Left kidney (tissue), 2 donors: ENCODE data around the gene THSD7A. TPM values are rescaled to one million over a fixed set of nuclear protein-coding genes. Genes with fewer than 3 reads are reported as not detected.

Experiments
- DNase-seq: peaks from one replicate; pipeline ENCODE4 v3.0.0-alpha.2; 2013
- polyA plus RNA-seq: library from polyadenylated mRNA; unstranded; fragments of 120-200 nt; gene quantifications from one replicate; pipeline ENCODE4 v1.2.1, GENCODE V29; 2013; ENCODE audit not compliant: insufficient read length

THSD7A gene
- polyA plus RNA-seq, 1 donor = 86.9 TPM

DNA sequence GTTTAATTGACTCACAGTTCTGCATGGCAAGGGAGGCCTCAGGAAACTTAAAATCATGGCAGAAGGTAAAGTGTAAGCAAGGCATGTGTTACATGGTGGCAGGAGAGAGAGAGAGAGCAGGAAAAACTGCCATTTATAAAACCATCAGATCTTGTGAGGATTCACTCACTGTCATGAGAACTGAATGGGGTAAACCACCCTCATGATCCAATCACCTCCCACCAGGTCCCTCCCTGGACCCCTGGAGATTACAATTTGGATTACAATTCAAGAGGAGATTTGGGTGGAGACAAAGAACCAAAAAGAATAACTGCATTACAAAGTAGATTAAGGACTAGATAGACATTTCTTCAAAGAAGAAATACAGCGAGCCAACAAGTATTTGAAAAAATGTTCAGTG, 324.1 kb downstream of the THSD7A start:
- no peak for DNase-seq

DNA sequence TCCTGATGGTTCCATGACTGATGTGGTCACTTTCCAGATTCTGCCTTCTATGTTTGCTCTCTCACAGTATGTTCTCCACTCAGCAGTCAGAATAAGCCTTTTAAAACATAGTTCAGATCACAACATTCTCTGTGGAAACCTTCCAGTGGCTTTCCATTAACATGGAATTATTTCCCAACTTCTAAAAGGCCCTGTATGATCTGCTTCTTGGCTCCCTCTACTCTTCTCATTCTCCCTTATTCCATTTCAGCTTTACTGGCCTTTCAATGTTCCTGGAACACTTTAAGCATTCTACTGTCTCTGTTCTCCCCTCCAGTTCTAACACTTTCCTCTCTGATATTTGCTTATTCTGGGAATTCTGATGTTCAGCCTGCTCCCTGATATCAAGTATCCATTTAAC, 325.6 kb downstream of the THSD7A start:
- no peak for DNase-seq

DNA sequence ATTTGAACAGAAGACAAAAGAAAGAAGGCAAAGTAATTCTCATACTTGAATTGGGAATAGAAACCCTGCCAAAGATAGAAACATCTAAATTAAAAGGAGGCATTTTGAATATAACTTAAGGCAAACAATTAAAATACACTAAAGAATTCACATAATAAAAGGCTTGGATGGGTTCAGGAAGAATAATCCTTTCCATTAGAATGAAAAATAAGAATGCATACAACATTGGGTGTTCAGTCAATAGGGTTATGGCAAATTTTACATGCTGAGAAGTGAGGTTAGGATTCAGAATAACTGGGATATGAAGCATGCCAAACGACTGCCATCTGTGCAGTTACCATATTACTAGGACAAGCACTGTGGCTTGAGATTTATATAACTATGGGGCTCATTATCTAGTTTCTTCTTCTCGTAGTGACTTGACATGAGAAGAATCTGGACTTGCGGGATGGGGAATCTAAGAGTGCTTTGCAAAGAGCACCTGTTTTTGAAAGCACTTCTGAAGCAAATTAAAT, 326.5 kb downstream of the THSD7A start:
- no peak for DNase-seq

DNA sequence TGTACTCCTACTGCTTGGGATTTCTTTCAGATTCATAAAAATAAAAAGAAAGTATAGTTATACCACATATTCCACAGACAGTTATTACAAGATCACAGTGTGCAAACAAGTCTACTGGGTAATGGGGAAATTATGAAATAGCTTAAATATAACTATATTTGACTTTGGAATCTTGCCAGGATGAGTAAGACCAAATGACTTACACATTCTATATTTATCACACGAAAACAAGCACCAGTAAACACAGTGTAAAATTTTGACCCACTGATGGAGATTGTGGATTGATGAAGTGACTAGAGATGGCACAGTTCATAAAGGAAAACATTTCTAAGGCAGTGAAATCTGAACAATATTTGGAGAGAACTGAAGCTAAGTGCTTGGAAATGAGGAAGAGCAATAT, 339.7 kb downstream of the THSD7A start:
- DNase-seq = no peak

DNA sequence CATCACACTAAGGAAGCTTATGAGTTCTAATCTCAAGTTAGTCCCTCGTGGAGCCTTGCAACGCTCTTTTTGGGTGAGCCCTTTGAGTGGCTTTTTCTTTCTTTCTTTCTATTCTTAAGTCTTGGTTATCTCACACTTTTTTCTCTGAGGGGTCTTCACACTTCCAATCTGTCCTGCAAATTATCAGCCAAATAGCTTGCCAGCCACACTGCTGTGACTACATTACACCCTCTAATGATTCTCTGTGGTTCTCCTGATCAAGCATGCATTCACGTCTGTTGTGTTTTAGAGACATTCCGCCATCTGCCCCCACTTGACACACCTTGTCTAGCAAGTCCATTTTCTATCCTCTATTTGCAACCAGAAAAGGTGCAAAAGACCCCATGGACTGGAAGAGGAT, 340.2 kb downstream of the THSD7A start:
- no peak for DNase-seq

DNA sequence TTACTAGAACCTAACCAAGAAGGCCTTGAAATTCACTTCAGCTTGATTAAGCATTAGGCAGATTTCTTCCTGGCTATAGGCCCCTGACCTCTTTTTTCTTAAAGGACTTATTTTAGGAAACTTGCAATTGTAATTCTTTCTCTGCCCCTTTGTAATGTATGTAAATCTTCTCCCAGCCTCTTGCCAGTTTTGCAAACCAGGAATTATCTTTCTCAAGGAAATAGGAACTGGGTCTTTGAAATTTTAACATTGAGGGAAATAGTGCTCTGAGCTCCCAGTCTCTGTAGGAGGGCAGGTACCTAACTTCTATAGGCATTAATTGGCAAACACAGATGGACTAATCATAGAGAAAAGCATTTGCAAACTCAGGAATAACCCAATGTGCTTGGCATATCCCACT, 342.7 kb downstream of the THSD7A start:
- DNase-seq = no peak

DNA sequence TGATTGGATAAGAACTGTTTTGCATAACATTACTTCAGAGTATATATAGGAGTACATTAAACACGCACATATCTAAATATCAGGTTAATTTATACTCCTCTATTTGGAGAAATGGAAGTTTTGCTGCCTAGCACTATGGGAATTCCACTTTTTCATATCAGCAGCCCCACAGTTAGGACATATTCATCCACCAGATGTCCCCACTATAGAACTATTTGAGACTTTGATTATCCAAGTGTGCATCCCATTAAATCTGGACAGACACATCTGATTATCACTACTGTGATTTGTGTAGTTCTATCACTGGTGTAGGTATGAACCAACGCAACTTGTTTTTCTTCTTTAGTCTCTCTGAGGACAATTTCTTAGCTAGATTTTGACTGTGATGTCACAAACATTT, 345.7 kb downstream of the THSD7A start:
- no peak for DNase-seq

DNA sequence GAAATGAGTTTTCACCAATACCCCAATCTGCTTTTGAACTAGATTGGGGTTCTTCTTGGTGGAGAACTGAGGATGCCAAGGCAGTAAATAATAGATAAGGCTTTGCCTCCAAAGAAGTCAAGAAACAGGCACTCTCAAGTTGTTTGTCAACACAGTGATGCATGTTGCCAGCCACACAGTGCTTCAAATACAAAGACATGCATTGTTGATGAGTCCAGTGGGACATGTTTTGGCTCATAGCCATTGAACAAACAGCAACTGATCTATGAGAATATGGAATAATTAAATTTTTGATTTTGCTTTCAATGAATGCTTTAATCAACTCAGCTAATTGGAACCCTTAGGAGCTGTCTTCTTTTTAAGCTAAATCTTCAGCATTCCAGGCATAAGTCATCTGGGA, 346.4 kb downstream of the THSD7A start:
- no peak for DNase-seq

DNA sequence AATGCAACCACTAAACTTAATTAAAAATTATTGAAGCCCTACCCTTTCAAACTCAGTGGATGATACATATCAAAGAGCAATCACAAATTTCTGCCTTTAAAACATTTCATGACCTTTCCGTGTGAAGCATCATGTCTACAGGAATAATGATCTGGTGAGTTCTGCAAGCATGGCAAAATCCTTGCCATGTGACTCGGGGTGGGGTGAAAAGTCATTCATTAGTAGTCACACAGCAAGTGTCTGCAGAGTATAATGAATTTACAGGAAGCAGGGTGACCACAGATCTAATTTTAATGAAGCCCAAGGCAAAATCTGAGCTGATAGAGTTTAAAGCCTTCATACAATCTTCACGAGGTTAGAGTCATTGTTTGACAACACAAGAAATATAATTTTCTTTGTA, 351.9 kb downstream of the THSD7A start:
- no peak for DNase-seq

DNA sequence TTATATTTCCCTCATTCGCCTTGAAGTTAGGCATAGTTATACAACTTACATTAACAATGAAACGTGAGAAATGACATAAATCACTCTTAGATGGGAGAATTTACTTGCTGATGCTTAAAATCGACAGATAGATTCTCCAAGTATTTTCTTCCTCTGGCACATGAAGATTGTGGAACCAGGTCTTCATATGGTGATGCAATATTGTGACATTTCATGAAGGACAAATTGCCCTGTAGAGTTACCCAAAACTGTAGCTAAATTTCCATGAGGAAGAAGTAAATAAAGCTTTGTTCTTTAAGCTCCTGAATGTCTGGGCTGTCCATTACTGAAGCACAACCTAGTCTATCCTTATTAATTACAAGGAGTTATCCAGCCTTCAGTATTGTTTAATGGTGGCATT, 353.1 kb downstream of the THSD7A start:
- DNase-seq = no peak

DNA sequence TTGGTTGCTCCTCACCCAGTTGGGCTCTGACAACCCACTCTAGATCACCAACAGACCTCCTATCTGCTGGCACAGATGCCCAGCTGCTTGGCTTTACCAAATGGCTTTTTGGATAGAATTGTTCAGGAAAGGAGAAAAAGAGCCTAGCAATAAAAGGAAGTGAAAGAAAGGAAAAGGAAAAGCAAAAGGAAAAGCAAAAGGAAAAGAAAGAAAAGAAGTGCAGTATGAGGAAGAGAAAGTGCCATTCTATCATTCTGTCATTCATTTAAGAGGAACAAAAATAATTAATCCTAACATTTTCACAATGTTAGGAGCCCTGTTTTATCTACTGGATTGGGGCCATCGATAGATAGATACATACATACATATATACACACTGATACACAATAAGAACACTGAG, 353.6 kb downstream of the THSD7A start:
- no peak for DNase-seq

DNA sequence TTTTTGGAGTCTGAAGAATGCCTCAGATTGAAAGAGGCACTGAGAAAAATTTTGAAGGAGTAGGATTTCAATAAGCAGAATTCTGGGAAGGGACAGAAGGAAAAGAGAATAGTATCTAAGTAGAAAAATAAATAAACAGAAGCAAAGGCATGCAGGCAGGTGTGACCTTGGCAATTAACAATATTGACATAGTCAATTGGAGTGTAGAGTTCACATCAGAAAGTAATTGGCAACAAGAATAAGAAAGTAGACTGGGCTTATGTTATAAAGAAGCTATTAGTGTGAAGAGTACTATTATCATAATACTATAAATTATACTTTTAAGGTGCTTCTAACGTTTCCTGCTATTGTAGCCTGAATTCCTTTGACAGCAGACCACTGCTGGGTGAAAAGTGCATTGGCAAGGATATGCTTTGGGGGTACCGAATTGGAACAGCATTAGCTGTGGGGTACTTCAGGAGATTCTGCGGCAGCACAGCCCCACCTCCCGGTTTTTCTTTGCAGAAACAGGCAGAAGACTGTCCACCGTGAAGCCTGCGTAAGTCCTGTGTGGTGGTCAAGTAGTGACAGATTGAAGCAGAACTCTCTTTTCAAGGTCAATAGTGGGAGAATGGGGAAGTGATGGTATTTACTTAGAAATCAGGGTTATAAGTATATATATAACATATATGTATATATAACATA, 357.0 kb downstream of the THSD7A start:
- no peak for DNase-seq

DNA sequence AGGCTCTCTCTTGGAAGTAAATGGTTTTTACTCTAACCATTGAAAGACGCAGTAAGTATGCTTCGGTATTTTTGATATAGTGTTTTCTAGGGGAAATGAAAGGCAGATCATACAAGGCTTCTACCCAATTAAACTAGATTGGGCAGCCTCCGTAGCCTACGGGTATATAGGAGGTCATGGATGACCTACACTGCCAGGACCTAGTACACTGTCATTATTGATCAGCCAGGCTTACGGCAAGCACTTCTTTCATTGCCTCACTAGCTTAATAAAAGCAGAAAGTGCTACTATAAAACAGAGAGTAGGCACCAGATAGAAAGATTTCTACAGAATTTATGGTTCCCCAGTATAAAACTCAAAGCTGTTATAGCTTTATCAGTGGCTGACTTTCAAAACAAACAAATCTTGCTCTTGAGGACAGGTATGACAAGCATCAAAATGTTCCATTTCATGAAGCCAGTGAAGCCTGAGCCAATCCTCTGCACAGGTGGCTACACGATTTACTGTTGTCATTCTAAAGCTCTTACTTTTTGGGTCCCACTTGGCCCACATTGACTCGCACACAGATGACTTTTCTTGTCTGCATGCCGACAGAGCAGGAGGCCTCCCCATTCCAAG, 358.1 kb downstream of the THSD7A start:
- no peak for DNase-seq

DNA sequence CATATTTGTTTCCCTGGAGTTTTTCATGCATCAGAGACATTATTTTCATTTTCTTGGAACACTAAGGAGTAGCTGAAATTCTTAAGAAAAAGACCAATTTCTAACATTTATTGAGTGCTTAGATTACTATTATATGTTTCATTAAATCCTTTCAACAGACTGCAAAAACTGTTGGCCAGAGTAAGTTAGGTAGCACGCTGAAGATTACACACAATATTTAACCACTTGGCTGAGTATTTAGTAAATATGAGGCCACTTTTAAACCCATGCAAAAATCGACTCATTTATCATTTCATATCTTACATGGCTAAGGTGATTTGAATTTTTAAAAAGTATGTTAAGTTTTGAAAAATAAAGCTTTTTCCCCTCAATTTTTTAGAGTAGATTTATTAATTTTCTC, 358.8 kb downstream of the THSD7A start:
- DNase-seq = no peak

DNA sequence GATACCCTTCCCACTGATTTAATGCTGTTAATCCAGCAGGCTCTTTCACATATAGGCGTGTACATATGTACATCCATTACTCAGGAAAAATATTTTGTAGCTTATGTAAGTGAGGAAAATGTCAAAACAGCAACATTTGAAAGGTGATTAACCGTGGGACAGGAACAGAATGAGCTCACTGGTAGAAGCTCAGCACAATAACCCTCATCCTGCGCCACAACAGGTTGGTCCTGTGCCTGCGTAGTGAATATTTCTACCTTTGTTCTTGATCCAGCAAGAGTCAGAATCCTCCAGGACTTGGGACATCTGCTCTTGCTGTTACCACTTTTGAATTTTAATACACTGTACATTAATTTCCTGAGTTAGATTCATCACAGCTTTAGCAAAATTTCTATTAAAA, 359.4 kb downstream of the THSD7A start:
- DNase-seq = no peak

DNA sequence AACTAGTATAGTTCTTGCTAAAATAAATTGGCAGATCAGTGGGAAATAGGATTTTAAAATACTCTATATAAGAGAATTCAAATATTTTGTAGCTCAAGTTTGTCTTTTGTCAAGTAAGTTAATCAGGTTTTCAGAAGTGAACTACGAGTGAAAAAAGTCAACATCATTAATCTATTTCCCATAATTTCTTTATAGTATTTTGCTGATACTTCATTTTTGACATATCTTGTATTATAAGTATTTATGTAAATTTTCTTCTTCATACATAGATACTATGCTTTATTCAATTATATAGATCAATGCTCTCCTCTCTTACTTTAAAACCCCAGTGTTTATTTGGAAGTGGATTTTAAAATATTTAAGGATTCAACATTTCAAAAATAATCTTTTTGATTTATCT, 360.7 kb downstream of the THSD7A start:
- no peak for DNase-seq

DNA sequence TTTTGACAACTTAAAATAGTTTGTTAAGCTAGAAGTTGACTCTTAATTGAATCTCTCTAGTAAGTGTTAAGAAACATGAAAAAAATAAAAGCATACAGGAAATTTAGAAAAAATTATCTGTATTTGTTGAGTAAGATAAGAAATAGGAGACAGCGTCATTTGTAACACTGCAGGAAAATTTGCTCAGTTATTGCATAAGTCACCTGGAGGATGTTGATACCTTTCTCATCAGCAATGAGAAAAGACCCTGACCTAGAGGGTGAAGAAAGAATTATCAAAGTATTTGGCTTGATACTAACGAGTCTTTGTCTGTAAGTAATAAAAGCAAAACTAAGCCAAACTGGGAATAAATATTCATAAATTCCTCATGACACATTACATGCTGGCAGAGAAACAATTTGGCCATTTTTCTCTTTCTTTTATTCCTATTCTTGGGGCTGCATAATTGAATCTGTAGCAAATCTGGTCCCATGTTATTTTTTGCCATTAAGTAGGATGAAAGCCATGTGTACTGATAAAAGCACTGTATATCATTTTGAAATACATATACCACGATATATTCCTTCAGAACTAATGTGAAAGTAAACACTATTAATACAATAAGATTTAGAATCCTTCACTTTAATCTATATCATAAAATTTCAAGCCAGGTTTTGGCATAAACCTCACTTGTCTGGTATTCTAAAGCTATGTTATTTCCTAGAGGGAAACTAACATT, 362.8 kb downstream of the THSD7A start:
- DNase-seq = no peak

DNA sequence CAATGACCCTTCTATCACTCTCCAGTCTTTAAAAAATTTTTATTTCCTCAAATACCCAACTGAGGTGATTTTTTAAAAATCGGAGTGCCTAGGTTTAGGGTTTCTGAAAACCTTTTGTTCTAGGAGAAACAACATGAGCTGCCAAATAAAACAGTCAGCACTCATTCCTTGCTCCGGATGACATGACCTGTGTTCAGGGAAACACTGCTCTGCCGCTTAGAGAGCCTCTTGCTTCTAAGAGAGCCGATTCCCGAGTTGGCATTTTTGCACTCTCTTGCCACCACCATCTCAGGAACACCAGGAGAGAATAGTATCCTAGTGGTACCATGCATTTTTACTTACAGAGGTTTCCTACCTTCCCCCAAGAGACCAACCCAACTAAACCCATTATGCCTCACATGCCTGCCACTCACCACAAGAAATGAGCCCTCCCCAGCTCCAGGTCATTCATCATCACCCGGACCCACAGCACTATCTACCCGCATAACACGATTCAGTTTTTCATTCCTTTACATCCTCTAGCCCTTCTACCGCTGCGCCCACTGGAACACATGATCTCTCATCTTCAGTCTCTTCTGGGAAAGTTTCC, 365.4 kb downstream of the THSD7A start:
- no peak for DNase-seq

DNA sequence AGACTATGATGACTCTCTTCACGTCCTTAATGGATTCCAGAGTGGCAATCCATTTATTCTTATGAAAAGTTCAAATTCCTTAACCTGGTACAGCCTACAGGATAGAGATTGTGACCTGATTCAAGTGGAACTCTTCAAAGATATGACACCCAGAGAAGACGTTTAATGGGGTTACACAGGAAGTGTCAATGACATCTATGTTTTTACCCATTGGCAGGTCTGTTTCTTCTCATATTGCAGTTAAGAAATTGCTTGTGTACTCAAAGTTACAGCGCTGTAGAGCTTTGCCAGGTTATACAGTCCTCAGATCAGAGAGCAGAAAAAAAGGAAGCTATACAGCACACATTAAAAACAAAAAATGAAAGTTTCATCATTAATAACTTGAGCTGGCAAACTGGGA, 367.4 kb downstream of the THSD7A start:
- DNase-seq = no peak

DNA sequence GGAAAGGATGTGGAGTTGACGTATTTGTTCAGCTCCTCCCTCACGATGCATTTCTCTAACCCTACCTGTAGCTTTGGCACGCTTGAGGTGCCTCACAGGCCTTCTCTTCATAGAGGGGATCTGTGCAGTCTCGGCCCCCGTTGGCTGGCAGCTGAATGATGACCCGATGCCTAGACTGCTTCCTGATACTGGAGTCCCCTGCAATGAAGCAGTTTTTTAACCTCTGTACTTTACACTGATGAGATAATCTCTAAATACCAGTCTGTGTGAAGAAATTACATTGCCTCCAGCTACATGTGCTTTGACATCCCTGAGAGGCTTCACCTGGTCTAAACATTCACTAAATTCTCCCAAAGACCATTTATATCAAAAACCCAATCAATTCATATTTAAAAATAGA, 370.1 kb downstream of the THSD7A start:
- no peak for DNase-seq

DNA sequence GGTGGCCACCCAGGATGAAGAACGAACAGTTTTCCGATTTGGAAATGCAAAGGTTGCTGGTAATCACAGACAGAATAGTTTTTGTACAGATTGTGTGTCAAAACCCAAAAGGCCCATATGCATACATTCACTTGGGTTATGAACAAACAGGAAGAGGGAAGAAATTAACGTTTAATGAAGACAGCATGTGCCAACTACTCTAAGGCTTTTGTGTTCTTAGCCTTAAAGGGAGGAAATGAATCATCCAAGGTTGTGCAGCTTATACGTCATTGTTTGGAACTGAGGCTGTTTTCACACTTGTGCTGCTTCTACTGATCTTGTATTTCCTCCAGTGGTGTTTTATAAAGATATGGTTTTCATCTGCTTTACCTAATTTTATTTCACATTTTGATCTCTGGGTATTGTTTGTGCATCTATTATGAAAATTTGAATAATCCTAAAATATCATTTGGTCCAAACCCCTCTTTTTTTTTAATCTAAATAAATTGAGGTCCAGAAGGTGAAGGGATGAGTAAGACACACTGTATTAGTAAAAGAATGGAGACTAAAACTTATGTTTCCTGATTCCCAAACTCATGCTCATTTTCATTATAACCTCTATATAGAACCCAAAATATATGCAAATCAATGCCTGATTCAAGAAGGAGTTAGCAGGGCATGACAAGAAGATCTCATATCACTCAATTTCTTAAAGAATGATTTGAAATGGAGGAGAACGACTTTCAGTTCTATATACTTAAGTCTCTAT, 373.1 kb downstream of the THSD7A start:
- no peak for DNase-seq

DNA sequence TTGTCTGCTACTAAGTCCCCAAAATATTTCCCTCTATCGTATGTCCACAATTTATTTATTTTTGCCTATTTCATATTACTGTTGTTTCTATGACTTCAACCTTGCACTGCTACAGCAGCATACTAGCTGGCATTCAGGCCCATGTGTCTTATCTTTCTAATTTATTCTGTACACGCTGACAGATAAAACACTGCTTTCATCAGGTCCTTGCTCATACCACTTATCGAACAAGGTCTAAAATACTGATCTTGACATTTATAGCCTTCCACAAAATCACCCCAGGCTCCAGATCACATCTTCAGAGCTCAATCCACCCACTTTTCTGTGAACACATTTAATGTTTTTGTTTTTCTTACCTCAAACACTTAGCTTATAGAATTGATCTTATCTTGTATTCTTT, 374.6 kb downstream of the THSD7A start:
- no peak for DNase-seq
